K562 (cell line): ENCODE results near the gene CUTA. TPM values are rescaled to one million over a fixed set of nuclear protein-coding genes. Genes with fewer than 3 reads are reported as not detected.

Experiments
- ATAC-seq: fragments of 200-7000 bp; cut with Tn5 transposase; 3 replicates; pipeline ENCODE4 v1.9.1; 2020; ENCODE audit warnings: moderate library complexity
- BruUV-seq: library from RNA; stranded (reverse); fragments of 400-500 nt; replicated peaks from 2 replicates; lab custom pipeline; 2021; lab: Mats Ljungman, UMichigan
- CTCF ChIA-PET: fragments of 300-600 bp; formaldehyde crosslinking; extraction: SDS; loops from one replicate; lab custom pipeline; 2021; ENCODE audit warnings: low intra/inter-chr PET ratio; lab: Yijun Ruan, JAX
- POLR2A ChIA-PET: fragments of 300-600, 350-650 bp; sonication (Branson Sonifier 250); formaldehyde crosslinking; extraction: SDS; loops from one replicate; lab custom pipeline; 2021; ENCODE audit warnings: antibody characterized with exemption, inconsistent platforms; lab: Yijun Ruan, JAX
- DNase-seq, 4 experiments: peaks; one replicate each; pipeline versions ENCODE4 v3.0.0 to v3.0.0-alpha.2; 2011 to 2018; ENCODE audit warnings: low spot score in 3 of 4, mixed read lengths in 3 of 4; ENCODE audit errors: extremely low read depth in 1 of 4
- FAIRE-seq: peaks from 2 replicates; lab custom pipeline; 2011; peaks lifted over from hg19 to GRCh38; lab: Jason Lieb, UNC
- H2AFZ ChIP-seq: 2 replicates; pipeline ENCODE4 v1.6.0; 2011; ENCODE audit warnings: low read depth, low read length, control low read depth, inconsistent platforms
- H3K27ac ChIP-seq: fragments of 200-600 bp; 3 replicates; pipeline ENCODE4 v1.8.0; 2011; ENCODE audit warnings: low read depth, mild to moderate bottlenecking, control low read depth, inconsistent platforms, low read length, moderate library complexity, mixed read lengths; ENCODE audit errors: extremely low read depth
- H3K27me3 ChIP-seq, 2 experiments: fragments of 300-600 bp in 1 of 2; 2 replicates in 1 of 2; 3 replicates in 1 of 2; pipeline versions ENCODE4 v1.6.0 to v1.8.0; 2011; ENCODE audit warnings: inconsistent platforms in 2 of 2, low read length in 2 of 2, mild to moderate bottlenecking in 1 of 2, mixed read lengths in 1 of 2, moderate library complexity in 1 of 2; ENCODE audit not compliant: control insufficient read depth in 2 of 2, insufficient read depth in 2 of 2
- H3K36me3 ChIP-seq: fragments of 300-600 bp; 3 replicates; pipeline ENCODE4 v1.8.0; 2011; ENCODE audit warnings: mild to moderate bottlenecking, low read length, inconsistent platforms; ENCODE audit not compliant: control insufficient read depth, insufficient read depth
- H3K4me1 ChIP-seq, 2 experiments: fragments of 200-600 bp in 1 of 2; replicated peaks in 1 of 2; 2 replicates in 1 of 2; 3 replicates in 1 of 2; pipeline versions ENCODE4 v1.5.1 to v1.8.0; 2011; ENCODE audit warnings: inconsistent platforms in 2 of 2, low read length in 2 of 2, mild to moderate bottlenecking in 1 of 2, mixed read lengths in 1 of 2, moderate library complexity in 1 of 2; ENCODE audit not compliant: control insufficient read depth in 2 of 2, insufficient read depth in 2 of 2
- H3K4me2 ChIP-seq: 2 replicates; pipeline ENCODE4 v1.6.1; 2011; ENCODE audit warnings: low read length, control low read depth, inconsistent platforms, mixed read lengths; ENCODE audit not compliant: insufficient read depth
- H3K4me3 ChIP-seq: fragments of 200-600 bp; sonication (generic), shearing (Covaris generic); 2 replicates; pipeline ENCODE4 v1.5.1; 2016; ENCODE audit warnings: control low read depth, inconsistent platforms
- H3K79me2 ChIP-seq: fragments of 200-600 bp; 3 replicates; pipeline ENCODE4 v1.8.0; 2011; ENCODE audit warnings: low read length, inconsistent platforms; ENCODE audit not compliant: control insufficient read depth, insufficient read depth
- H3K9ac ChIP-seq, 2 experiments: 2 replicates each; pipeline versions ENCODE4 v1.6.0 to v1.6.1; 2011; ENCODE audit warnings: low read depth in 2 of 2, low read length in 2 of 2, control low read depth in 1 of 2, inconsistent platforms in 1 of 2, mild to moderate bottlenecking in 1 of 2, mixed read lengths in 1 of 2; ENCODE audit not compliant: insufficient read depth in 1 of 2
- H3K9me1 ChIP-seq: one replicate; pipeline ENCODE4 v1.6.0; 2011; ENCODE audit warnings: inconsistent platforms, mild to moderate bottlenecking, low read length, moderate library complexity; ENCODE audit not compliant: control insufficient read depth, insufficient read depth
- H3K9me3 ChIP-seq: replicated peaks from 2 replicates; pipeline ENCODE4 v1.5.1; 2011; ENCODE audit warnings: low read depth, low read length, inconsistent platforms; ENCODE audit not compliant: control insufficient read depth, insufficient read depth
- H4K20me1 ChIP-seq: replicated peaks from 2 replicates; pipeline ENCODE4 v1.6.1; 2011; ENCODE audit warnings: low read length, inconsistent platforms, mixed read lengths; ENCODE audit not compliant: control insufficient read depth, insufficient read depth
- CBFA2T3 ChIP-seq: fragments of 450-650 bp; IDR thresholded peaks from 2 replicates; pipeline ENCODE4 v1.6.1; 2017
- MIER1 ChIP-seq: fragments of 450-650 bp; IDR thresholded peaks from 2 replicates; pipeline ENCODE4 v1.6.1; 2016; ENCODE audit warnings: antibody characterized with exemption, mild to moderate bottlenecking, low read depth
- NEUROD1 ChIP-seq: fragments of 150-350 bp; IDR thresholded peaks from 2 replicates; pipeline ENCODE4 v1.6.1; 2014; ENCODE audit warnings: borderline replicate concordance, low read length, low read depth; ENCODE audit not compliant: partially characterized antibody
- NFRKB ChIP-seq: fragments of 450-650 bp; IDR thresholded peaks from 2 replicates; pipeline ENCODE4 v1.6.1; 2016; ENCODE audit warnings: low read depth
- PRPF4 ChIP-seq: fragments of 200-400 bp; formaldehyde crosslinking; IDR thresholded peaks from one replicate; pipeline ENCODE4 v1.6.1; 2017; ENCODE audit warnings: low read length, low read depth, mild to moderate bottlenecking; ENCODE audit not compliant: insufficient read depth, poor library complexity, severe bottlenecking
- RFX1 ChIP-seq: fragments of 450-650 bp; IDR thresholded peaks from 2 replicates; pipeline ENCODE4 v1.6.1; 2016; ENCODE audit warnings: mild to moderate bottlenecking, moderate library complexity
- SMAD4 ChIP-seq: fragments of 250-450 bp; sonication (Bioruptor Pico); conservative IDR thresholded peaks from 2 replicates; pipeline ENCODE4 v1.8.0; 2021; ENCODE audit warnings: inconsistent platforms, mild to moderate bottlenecking, moderate library complexity
- ZNF217 ChIP-seq: sonication (generic); formaldehyde crosslinking; IDR thresholded peaks from 2 replicates; pipeline ENCODE4 v1.8.0; 2022; ENCODE audit warnings: mild to moderate bottlenecking, missing genetic modification reagents
- ZNF507 ChIP-seq: conservative IDR thresholded peaks from 2 replicates; pipeline ENCODE4 v1.6.1; 2017; ENCODE audit warnings: missing genetic modification characterization, missing compliant biosample characterization
- ZNF717 ChIP-seq: fragments of 250-450 bp; sonication (Bioruptor Pico); IDR thresholded peaks from 2 replicates; pipeline ENCODE4 v1.5.0; 2021
- ZNF75A ChIP-seq: fragments of 450-650 bp; formaldehyde crosslinking; IDR thresholded peaks from 2 replicates; pipeline ENCODE4 v1.4.0; 2020; ENCODE audit warnings: mild to moderate bottlenecking
- whole genome bisulfite sequencing: fragments of 100-300 bp; shearing (Covaris generic); methylation state at CpG from one replicate; pipeline ENCODE4 v1.1.6; 2016; ENCODE audit warnings: low coverage, mixed read lengths; ENCODE audit not compliant: insufficient coverage; ENCODE audit errors: missing lambda C conversion rate; 5-methylcytosine and 5-hydroxymethylcytosine counted together
- in situ Hi-C: fragments of 300-500 bp; cut with MboI; formaldehyde crosslinking; loops from 4 replicates; pipeline ENCODE4 v1.15.0; 2018; ENCODE audit warnings: inconsistent platforms, mixed read lengths
- intact Hi-C: fragments of 100-400 bp; cut with micrococcal nuclease; formaldehyde crosslinking; loops from 2 replicates; pipeline ENCODE4 v1.14.2; 2022
- polyA plus RNA-seq, 8 experiments: library from polyadenylated mRNA; depleted of rRNA in 4 of 8; stranded (reverse) in 5 of 8; unstranded in 3 of 8; fragments of >200 nt; fragmentation: Nextera tagmentation in 2 of 8; fragmentation: Illumina TruSeq in 1 of 8; extraction: Ambion mirVana in 2 of 8; extraction: Trizol in 1 of 8; gene quantifications; 2 replicates each; pipeline versions ENCODE4 v1.2.1 to v1.2.3, GENCODE V29; 2011 to 2014; ENCODE audit warnings: inconsistent platforms in 1 of 8, missing spikeins in 1 of 8
- total RNA-seq, 7 experiments: library from RNA; depleted of rRNA in 6 of 7; stranded (reverse); fragments of >200 nt in 6 of 7; fragmentation: Illumina TruSeq in 2 of 7; extraction: Trizol in 2 of 7; gene quantifications; 2 replicates each; pipeline versions ENCODE4 v1.2.1 to v1.2.3, GENCODE V29; 2011 to 2021; ENCODE audit warnings: low replicate concordance in 1 of 7
- TF ChIP-seq, protein P1 (sequence below): fragments of 450-650 bp; formaldehyde crosslinking; IDR thresholded peaks from 2 replicates; pipeline ENCODE4 v1.4.0; 2020; ENCODE audit warnings: mild to moderate bottlenecking, moderate library complexity

Gene CUTA
- total and polyA plus RNA-seq, 9 of the 15 experiments (the other 6 are each of a cell fraction or from before 2014, with no cell fraction given): 166 to 682 (median 310) TPM

- intact Hi-C loops (no loop called here), in situ Hi-C loops (no loop called here)
- Histone ChIP-seq H3K27ac (no peak overlapping the region), H3K79me2 (peaks cover 25% of the 10 kb centered on the region), H3K9me1 (no peaks in the 10 kb centered on the region), H3K9me3 (no peaks in the 10 kb centered on the region), H3K4me3 (no peak overlapping the region), H3K27me3 (no peaks in the 10 kb centered on the region), H3K4me1 (peaks cover 16 to 17% of the 10 kb centered on the region in 2 experiments; a peak in 4 of 5 replicates), H3K36me3 (peaks cover 27% of the 10 kb centered on the region), H2AFZ (no peak overlapping the region), H4K20me1 (no peaks in the 10 kb centered on the region), H3K4me2 (no peak overlapping the region), H3K9ac (no peak overlapping the region)
- 4% methylated on average over 3 of the region's 3 CpGs for WGBS
- no peak for DNase-seq
- no peak for FAIRE-seq
- BruUV-seq: no TSS peak
- CTCF ChIA-PET: no interaction called here
- TF ChIP-seq CBFA2T3 (no peak), SMAD4 (CRISPR knock-in tag) (no peak), RFX1 (no peak), MIER1 (no peak), ZNF75A (no peak), ZNF717 (CRISPR knock-in tag) (no peak), NFRKB (no peak), ZNF507 (tag) (no peak), NEUROD1 (no peak), ZNF217 (CRISPR knock-in tag) (no peak), PRPF4 (no peak)
- TF ChIP-seq, protein P1, sequence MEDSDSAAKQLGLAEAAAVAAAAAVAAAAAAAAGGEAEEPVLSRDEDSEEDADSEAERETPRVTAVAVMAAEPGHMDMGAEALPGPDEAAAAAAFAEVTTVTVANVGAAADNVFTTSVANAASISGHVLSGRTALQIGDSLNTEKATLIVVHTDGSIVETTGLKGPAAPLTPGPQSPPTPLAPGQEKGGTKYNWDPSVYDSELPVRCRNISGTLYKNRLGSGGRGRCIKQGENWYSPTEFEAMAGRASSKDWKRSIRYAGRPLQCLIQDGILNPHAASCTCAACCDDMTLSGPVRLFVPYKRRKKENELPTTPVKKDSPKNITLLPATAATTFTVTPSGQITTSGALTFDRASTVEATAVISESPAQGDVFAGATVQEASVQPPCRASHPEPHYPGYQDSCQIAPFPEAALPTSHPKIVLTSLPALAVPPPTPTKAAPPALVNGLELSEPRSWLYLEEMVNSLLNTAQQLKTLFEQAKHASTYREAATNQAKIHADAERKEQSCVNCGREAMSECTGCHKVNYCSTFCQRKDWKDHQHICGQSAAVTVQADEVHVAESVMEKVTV: no peak
- ATAC-seq: no peak
- POLR2A ChIA-PET: interaction anchor here (0.6 to 1.3 kb wide), 6 partner anchors 8 to 187 kb away, joined by 3 to 8 read pairs (median 3); partner anchors contain the start of genes RPS18 and VPS52
These were observed 40.8 kb upstream of the CUTA start for GRCh38 chr6:33458676-33459075.
